OCI-LY7 (cell line): ENCODE measurements around the gene STAM2.

ENCODE experiments used
- CTCF ChIP-seq: fragments of 200-600 bp; sonication (generic); conservative IDR thresholded peaks from 2 replicates; pipeline ENCODE4 v1.5.1; 2014; ENCODE audit warnings: mild to moderate bottlenecking, antibody characterized with exemption, low read length, moderate library complexity, mixed read lengths
- EZH2phosphoT487 ChIP-seq: fragments of 200-600 bp; sonication (generic); IDR thresholded peaks from 2 replicates; pipeline ENCODE4 v1.6.1; 2018; ENCODE audit warnings: low read depth, borderline replicate concordance, mild to moderate bottlenecking, mixed run types, antibody characterized with exemption, low read length, moderate library complexity, mixed read lengths

GRCh38 chr2:152134488-152135280 is 40.9 kb downstream of the STAM2 start:
- no peak for TF ChIP-seq CTCF
- TF ChIP-seq EZH2phosphoT487 = no peak
